Measurements from ENCODE around the gene LARP4. TPM values are rescaled to one million over a fixed set of nuclear protein-coding genes. Genes with fewer than 3 reads are reported as not detected.

Gene LARP4
- total RNA-seq, 3 donors from 2014 or later, result 42.1 to 71.7 (median 53.1) TPM

GRCh38 chr12:50528800-50529199, 128.1 kb downstream of the LARP4 start:
- Histone ChIP-seq H3K36me3 (ENCODE audit: low read depth) (no peaks in the 10 kb centered on the region), H3K4me3 (no peak overlapping the region), H3K4me1 (ENCODE audit: low read depth) (peaks cover 41% of the 10 kb centered on the region), H3K9me3 (no peaks in the 10 kb centered on the region)
- no peak for ATAC-seq
- no peak for DNase-seq
- intact Hi-C loops (cut with DNase I, micrococcal nuclease), result no loop called here
- TF ChIP-seq, protein P1, sequence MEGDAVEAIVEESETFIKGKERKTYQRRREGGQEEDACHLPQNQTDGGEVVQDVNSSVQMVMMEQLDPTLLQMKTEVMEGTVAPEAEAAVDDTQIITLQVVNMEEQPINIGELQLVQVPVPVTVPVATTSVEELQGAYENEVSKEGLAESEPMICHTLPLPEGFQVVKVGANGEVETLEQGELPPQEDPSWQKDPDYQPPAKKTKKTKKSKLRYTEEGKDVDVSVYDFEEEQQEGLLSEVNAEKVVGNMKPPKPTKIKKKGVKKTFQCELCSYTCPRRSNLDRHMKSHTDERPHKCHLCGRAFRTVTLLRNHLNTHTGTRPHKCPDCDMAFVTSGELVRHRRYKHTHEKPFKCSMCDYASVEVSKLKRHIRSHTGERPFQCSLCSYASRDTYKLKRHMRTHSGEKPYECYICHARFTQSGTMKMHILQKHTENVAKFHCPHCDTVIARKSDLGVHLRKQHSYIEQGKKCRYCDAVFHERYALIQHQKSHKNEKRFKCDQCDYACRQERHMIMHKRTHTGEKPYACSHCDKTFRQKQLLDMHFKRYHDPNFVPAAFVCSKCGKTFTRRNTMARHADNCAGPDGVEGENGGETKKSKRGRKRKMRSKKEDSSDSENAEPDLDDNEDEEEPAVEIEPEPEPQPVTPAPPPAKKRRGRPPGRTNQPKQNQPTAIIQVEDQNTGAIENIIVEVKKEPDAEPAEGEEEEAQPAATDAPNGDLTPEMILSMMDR (IDR thresholded peaks at IDR 0.05), result no peak

GRCh38 chr12:50529345-50529744, 128.7 kb downstream of the LARP4 start:
- H3K4me1 ChIP-seq (ENCODE audit: low read depth), result peaks cover 46% of the 10 kb centered on the region
- ATAC-seq (no peak), DNase-seq (no peak)
- no peaks in the 10 kb centered on the region for H3K9me3 ChIP-seq
- TF ChIP-seq, protein P1 (IDR thresholded peaks at IDR 0.05), result no peak
- intact Hi-C loops (cut with DNase I, micrococcal nuclease), result no loop called here
- H3K4me3 ChIP-seq, result no peak overlapping the region
- H3K36me3 ChIP-seq (ENCODE audit: low read depth), result no peaks in the 10 kb centered on the region

Other genes starting within 250 kb of the LARP4 start
- gene CERS5, start 233.5 kb upstream of the LARP4 start, total RNA-seq, result 10 to 100 TPM; 21.0 to 26.2 (median 23.0) TPM
- 100 to 1,000 TPM; 155 to 364 (median 249) TPM for gene LIMA1, start 117.4 kb upstream of the LARP4 start, total RNA-seq
- not detected for gene FAM186A, start 4.3 kb upstream of the LARP4 start, total RNA-seq
- gene DIP2B, start 104.1 kb downstream of the LARP4 start, total RNA-seq, result 10 to 100 TPM; 28.3 to 39.8 (median 34.7) TPM